HG03558 (cell line): ENCODE measurements around the gene CYTH2.

Source experiments
- ATAC-seq: cut with Tn5 transposase; IDR thresholded peaks from one replicate; pipeline ENCODE4 v1.9.1; 2021; ENCODE audit warnings: moderate number of reproducible peaks; ENCODE audit not compliant: unreplicated experiment; ENCODE audit errors: extremely low read depth

The CYTH2 gene

DNA sequence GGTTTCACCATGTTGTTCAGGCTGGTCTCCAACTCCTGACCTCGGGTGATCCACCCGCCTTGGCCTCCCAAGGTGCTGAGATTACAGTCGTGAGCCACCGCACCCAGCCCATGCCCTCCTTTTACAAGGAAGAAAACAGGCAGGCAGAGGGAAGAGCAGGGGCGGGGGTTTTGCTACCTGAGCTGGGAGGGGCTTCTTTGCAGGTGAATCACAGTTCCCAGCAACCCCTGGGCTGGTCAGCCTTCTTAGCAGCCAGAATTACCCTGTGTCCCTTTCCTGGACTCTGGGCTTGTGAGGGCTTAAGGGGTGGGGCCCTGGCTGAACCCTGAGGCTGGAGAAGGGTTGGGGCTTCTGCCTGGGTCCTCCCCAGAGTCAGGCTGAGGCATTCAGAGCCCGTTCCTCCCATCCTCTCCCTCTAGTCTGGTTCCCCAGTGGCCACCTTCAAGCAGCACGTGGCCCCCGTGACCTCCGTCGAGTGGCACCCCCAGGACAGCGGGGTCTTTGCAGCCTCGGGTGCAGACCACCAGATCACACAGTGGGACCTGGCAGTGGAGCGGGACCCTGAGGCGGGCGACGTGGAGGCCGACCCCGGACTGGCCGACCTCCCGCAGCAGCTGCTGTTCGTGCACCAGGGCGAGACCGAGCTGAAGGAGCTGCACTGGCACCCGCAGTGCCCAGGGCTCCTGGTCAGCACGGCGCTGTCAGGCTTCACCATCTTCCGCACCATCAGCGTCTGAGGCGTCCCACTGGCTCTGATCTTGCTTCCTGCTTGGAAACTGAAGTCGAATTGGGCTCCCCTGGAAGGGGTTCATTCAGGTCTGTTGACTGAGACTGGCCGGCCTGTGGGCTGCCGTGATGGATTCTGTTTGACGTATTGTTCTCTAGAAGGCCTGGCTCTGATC, 16.6 kb upstream of the CYTH2 start:
- ATAC-seq, result no peak

DNA sequence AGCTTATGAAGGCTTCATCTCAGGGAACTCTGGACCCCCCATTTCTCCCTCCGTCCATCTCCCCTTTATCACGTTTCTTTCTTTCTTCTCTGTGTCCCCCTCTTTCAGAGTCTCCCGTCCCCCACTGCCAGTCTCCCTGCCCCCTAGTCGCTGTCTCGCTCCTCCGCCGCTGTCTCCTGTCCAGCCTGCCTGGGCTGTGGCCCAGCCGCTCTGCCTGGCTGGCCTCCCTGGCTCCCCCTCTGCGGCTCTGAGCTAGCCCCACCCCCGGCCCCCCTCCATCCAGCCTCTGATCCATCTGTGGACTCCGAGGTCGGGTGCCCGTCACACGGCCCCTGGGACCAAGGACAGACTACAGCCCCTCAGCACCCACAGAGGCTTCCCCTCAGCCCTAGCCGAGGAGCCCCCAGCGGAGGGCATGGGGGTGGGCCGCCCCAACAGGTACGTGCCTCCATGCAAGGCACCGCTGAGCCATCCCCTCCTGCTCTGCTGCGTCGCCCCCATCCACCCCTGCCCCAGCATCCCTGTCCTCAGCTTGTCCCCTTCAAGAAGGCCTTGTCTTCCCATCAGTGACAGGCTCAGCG, 14.9 kb upstream of the CYTH2 start:
- no peak for ATAC-seq

DNA sequence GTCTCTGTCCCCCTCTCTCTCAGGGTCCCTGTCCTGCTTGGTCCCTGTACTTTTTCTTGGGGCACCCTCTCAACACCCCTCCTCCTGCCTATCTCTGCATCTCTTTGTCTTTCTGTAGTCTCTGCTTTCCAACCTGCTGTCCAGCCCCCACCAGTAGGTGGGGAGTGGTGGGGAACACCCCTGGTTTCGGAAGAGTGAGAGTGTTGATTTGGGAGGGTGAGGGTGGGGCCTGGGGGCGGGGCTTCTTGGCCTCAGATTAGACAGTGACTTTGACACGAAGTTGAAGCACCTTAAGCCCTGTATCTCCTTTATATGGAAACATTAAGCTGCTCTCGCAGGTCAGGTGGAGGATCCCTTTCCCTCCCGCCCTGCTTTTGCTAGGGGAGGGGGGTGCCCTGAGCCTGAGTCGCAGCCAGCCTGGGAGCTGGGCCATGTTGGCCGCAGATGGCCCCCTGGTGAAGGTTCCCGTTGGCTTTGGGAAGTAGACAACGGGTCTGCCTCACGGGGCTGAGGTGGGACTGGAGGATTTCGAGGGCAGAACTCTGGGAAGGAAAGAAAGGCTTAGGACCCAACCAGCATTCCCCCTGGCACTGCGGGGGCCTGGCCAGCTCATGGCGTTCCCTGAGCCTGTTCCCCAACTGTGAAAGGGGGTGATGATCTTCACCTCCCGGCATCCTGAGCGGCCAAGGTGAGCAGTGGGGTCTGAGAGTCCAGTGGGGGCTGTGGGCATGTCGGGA, 13.8 kb upstream of the CYTH2 start, which contains the start of gene KCNJ14:
Gene KCNJ14 (plus strand): TSS at position 404 of the 737 bp plus-strand sequence. CDS start 6,151 bp downstream, outside the sequence.
- no peak for ATAC-seq

DNA sequence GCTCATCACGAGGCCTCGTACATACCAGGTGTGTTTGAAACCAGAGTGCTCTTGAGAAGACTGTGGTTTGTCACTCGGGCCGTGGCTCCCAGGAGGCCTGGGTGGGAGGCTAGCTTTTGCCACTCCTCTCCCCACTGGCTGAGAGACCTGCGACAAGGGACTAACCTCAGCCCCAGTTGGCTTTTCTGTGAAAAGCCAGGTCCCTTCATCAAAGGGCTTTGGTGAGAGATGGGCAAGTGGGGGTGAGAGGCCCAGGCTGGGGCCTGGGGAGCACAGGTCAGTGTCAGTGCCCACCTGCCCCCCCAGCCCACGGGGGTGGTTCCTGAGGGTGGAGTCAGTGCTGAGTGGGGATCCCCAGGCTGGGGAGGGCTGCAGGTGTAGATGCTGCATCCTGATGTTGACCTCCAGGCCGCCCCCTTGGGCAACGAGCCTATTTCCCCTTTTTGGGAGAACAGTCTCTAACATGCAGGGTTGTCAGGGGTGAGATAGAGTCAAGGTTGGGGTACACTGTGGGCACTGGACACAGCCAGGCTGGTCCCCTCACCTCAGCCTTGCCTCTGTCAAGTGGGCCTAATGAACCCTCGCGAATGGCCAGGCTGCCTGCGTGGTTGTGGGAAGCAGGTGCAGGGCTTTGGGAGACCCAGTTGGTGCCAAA, 13.1 kb upstream of the CYTH2 start:
- no peak for ATAC-seq

DNA sequence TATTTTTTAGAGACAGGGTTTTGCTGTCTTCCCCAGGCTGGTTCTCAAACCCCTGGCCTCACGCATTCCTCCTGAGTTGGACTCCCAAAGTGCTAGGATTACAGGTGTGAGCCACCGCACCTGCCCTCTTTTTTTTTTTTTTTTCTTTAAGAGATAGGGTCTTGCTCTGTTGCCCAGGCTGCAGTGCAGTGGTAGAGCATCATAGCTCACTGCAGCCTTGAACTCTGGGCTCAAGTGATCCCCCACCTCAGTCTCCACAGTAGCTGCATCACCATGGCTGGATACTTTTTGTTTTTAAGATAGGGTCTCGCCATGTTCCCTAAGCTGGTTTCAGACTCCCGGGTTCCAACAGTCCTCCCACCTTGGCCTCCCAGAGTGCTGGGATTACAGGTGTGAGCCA, 12.3 kb upstream of the CYTH2 start:
- ATAC-seq, result no peak

DNA sequence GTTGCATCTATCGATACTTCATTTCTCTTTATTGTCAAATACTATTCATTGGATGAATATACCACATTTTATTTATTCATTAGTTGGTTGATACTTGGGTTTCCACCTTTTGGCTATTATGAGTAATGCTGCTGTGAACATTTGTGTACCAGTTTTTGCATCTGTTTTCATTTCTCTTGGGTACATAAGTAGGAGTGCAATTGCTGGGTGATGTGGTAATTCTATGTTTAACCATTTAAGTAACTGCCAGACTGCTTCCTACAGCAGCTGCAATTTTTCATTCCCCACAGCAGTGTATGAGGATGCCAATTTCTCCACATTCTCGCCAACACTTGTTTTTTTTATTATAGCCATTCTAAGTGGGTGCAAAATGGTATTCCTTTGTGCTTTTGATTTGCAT, 11.2 kb upstream of the CYTH2 start:
- ATAC-seq, result no peak

DNA sequence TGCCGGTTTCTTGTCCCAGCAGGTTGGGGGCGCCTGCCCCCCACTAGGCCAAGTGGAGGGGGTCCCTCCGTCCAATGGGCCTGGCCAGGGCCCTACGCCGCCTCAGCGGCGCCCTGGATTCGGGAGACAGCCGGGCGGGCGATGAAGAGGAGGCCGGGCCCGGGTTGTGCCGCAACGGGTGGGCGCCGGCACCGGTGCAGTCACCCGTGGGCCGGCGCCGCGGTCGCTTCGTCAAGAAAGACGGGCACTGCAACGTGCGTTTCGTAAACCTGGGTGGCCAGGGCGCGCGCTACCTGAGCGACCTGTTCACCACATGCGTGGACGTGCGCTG, 7.6 kb upstream of the CYTH2 start:
- ATAC-seq, result no peak

DNA sequence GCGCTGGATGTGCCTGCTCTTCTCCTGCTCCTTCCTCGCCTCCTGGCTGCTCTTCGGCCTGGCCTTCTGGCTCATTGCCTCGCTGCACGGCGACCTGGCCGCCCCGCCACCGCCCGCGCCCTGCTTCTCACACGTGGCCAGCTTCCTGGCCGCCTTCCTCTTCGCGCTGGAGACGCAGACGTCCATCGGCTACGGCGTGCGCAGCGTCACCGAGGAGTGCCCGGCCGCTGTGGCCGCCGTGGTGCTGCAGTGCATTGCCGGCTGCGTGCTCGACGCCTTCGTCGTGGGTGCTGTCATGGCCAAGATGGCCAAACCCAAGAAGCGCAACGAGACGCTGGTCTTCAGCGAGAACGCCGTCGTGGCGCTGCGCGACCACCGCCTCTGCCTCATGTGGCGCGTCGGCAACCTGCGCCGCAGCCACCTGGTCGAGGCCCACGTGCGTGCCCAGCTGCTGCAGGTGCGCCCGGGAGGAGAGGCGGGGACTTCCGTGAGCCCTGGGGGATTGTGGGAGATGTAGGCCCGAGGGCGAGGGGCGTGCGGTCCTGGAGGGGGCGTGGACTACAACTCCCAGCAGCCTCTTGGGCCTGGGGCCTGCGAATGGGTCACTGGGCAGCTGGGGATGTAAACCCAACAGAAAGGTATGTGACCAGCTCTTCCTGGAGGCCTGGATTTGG, 7.0 kb upstream of the CYTH2 start:
- ATAC-seq, result no peak

DNA sequence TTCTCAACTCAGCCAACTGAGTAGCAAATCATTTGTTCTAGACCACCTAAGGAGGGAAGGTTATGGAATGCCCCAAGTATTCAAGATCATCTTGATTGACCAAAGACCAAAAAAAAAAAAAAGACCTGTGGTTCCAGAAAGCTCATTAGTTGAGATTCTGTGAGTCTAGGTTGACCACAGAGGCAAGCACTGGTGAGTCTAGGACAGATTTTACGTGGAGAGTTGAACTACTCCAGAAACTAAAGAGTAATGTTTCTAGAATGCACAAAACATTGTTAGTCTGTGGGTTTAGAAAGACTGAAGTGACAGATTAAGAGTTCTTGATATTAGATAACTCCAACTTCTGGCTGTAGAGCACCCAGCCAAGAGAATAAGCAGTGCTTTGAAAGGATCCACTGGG, 4.0 kb upstream of the CYTH2 start:
- ATAC-seq, result no peak

DNA sequence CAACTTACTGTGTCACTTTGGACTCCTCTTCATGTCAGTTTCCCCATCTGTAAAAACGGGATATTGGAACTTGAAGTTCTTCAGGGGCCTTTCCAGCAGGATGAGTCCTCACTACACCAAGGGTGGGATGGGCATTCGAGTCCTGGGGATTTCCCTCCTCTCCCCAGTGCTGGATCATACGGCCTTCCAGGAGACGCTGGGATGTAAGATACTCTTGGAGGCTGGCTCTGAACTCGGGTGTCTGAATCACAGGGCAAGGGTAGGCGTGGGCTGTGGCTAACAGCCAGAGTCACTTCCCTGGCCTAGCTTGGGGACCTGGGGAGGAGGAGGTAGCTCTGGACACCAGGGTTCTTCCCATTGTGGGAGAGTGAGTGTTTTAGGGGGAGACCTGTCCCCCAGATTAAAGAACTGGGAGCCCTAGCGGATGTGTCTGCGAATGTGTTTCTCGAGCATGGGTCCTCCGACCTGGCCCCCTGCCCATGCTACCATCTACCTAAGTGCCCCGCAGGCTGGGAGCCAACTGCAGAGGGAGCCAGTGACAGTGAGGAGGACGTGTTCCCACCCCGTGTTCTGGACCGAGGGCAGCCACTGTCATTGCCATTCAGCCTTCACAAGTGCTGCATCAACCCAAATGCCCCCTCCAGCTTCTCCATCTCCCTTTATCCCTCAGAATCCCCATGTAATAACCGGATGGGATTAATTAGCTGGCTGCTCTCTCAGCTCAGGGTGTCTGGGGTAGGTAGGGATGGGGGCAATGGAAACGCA, 2.4 kb upstream of the CYTH2 start:
- no peak for ATAC-seq

DNA sequence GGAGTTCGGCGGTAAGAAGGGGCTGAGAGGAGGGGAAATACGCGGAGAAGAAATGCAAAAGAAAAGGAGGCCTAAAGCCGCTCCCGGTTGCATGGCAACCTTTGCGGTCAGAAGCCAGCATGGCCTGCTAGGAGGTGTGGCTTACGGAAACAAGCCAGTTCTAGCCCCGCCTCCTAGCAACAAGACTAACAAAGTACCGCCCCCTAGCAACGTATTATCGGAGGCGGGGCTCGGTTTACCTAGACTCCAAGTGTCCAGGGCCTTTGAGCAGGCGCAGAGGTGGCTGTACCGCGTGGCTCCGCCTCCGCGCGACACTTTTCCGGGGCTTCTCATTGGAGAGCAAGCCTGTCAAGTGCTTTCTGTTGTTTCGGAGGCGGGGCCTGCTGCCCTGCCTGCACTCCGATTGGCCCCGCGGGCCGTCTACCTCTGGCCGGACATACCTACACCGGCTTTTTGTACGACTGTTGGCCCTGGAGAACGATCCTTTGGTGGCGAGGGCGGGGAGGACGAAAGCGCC, 339 bp upstream of the CYTH2 start:
- peak; percentile 80 for ATAC-seq

DNA sequence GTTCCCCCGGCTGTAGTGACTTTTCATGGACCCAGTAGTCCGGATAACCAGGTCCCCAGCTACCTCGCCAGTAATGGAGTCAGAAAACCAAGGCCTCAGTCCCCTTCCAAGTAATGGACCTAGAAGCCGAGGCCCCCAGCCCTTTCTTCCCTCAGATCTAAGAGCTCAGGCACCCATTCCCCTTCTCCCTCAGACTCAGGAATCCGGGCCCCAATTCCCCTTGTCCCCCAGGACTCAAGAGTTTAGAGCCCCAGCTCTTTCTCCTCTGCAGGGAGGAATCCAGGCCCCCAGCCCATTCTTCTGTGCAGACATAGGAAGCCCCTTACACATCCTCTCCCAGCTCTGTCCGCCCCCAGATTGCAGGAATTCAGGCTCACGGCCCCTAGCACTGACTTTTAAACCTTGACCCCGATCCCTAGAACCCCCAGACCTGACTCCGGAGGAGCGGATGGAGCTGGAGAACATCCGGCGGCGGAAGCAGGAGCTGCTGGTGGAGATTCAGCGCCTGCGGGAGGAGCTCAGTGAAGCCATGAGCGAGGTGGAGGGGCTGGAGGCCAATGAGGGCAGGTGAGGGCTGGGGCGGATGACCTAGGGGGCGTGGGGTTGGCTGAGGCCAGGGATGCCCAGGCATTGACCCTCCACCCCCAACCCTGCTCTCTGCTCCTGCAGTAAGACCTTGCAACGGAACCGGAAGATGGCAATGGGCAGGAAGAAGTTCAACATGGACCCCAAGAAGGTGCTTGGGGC, 938 bp downstream of the CYTH2 start:
- ATAC-seq, result no peak

DNA sequence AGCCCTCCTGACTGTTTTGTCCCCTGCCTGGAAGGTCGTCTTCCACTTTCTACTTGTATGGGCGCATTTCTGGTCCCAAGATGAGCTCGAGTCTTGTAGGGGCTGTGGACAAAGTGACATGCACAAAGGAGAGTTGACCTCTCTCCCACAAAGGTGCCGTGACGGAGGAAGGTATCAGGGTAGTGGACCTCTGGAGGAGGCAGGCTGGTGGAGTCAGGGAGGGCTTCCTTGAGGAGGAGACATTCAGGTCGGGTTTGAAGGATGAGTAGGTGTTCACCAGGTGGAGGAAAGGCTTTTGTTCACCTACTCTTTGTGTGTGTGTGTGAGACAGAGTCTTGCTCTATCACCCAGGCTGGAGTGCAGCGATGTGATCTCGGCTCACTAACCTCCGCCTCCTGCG, 1.7 kb downstream of the CYTH2 start:
- no peak for ATAC-seq

DNA sequence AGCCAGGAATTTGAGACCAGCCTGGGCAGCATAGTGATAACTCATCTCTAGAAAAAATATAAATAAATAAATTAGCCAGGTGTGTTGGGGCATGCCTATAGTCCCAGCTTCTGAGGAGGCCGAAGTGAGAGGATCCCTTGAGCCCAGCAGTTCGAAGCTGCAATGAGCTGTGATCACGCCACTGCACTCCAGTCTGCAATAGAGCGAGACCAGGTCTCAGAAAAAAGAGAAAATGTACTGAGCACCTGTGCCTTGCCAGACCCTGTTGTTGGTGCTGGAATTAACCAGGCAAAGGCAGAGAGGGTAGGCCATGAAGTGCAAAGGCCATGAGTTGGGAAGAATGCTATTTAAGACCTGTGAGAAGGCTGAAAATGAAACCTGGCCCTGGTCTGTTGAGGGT, 2.7 kb downstream of the CYTH2 start:
- ATAC-seq, result no peak

DNA sequence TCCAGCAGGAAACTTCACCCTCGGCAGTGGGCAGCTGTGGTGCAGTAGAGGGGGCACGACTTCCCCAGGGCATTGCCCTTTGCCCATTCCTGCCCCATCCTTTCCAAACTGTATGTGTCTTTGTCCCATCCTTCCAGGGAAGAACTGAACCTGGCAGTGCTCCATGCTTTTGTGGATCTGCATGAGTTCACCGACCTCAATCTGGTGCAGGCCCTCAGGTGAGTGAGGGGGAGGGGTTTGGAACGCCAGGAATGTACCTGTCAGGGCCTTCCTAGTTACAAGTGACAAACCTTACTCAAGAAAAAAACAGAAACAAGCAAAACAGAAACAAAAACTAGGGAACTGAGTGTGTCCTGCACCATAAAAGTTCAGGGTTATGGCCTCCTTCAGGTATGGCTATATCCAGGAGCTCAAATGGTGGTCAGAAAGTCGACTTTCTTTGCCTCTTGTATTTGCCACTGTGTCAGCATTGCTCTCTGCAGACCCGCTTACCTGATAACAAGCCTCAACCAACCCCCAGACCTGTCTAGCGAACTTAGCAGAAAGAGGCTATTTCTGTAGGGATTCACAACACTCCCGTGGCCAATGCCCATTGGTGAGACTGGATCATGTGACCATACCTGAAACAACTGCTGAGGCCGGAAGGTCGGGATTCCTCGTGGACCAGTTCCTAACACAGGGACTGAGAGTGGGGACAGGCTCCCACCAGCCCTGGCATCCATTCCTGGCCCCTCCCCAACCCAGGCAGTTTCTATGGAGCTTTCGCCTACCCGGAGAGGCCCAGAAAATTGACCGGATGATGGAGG, 4.2 kb downstream of the CYTH2 start:
- ATAC-seq, result no peak

DNA sequence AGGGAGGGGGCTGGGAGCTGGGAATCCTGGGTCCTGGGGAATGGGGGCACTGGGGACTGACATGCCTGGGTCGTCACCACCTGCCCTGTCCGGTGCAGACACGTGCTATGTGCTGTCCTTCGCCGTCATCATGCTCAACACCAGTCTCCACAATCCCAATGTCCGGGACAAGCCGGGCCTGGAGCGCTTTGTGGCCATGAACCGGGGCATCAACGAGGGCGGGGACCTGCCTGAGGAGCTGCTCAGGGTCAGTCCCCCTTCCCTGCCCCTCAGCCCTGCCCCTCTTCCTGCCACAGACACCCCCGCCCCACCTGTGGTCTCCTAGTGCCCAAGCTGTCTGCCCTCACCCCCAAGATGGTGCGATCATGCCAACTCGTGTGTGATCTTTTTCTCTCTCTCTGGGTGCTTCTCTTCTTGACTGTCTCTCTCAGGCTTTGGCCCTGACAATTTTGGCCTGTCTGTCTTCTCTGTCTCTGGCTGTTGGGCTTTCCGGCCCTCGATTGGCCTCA, 5.0 kb downstream of the CYTH2 start:
- ATAC-seq, result no peak

DNA sequence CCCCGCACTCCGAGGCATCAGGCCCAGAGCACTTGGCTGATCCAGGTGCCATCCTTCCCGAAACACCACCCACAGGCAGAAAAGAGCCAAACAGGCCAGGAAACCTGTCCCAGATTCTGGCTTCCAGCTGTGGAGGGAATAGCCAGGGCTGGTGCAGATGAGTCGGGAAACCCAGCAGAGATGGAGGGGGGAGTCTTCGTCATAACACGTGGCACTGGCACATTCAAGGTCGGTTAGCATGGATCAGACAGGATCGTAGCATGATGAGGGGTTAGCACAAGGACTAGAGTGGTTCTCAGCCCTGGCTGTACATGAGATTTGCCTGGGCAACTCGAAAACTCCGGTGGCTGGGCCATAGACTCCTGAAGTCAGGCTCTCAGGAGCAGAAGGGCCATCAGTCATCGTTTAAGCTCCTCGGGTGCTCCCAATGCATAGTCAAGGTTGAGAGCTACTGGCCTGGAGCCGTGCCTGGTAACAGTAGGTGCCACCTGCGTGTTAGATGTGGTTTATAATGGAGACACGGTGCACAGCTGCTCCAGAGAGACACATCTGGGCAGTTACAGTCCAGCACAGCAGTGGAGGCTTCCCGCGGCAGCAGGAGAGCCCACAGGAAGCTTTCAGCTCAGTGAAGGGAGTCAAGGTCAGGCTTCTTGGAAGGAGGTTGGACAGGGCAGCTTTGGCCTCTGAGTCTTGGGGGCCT, 6.3 kb downstream of the CYTH2 start:
- no peak for ATAC-seq
